Measurements from ENCODE around the gene TTI1.

The TTI1 gene

GRCh38 chr20:37937686-37938085, 95.6 kb downstream of the TTI1 start:
- H3K36me3 ChIP-seq (ENCODE audit: control insufficient read depth, insufficient read depth, low read length) = no peaks in the 10 kb centered on the region
- H3K9me3 ChIP-seq (ENCODE audit: control insufficient read depth, low read length) = no peaks in the 10 kb centered on the region
- WGBS, 2 experiments (ENCODE audit: insufficient coverage in 2 of 2) = 92 to 93% methylated on average over 2 to 3 of the region's 4 CpGs
- no peak overlapping the region for H3K27ac ChIP-seq (ENCODE audit: low read depth, low read length, severe bottlenecking)
- no peak overlapping the region for H3K4me3 ChIP-seq (ENCODE audit: extremely low read depth, insufficient read depth, low read length, poor library complexity, severe bottlenecking)
- H3K4me1 ChIP-seq (ENCODE audit: control insufficient read depth, insufficient read depth, low read length, poor library complexity, severe bottlenecking) = no peaks in the 10 kb centered on the region

- Histone ChIP-seq H3K36me3 (ENCODE audit: control insufficient read depth, insufficient read depth, low read length) (no peaks in the 10 kb centered on the region), H3K4me1 (ENCODE audit: control insufficient read depth, insufficient read depth, low read length, poor library complexity, severe bottlenecking) (no peaks in the 10 kb centered on the region), H3K27ac (ENCODE audit: low read depth, low read length, severe bottlenecking) (no peak overlapping the region), H3K9me3 (ENCODE audit: control insufficient read depth, low read length) (no peaks in the 10 kb centered on the region), H3K4me3 (ENCODE audit: extremely low read depth, insufficient read depth, low read length, poor library complexity, severe bottlenecking) (no peak overlapping the region)
- 93 to 95% methylated on average over 6 to 8 of the region's 8 CpGs for WGBS, 2 experiments (ENCODE audit: insufficient coverage in 2 of 2)
These were observed 96.8 kb downstream of the TTI1 start for GRCh38 chr20:37936451-37936850.

DNA sequence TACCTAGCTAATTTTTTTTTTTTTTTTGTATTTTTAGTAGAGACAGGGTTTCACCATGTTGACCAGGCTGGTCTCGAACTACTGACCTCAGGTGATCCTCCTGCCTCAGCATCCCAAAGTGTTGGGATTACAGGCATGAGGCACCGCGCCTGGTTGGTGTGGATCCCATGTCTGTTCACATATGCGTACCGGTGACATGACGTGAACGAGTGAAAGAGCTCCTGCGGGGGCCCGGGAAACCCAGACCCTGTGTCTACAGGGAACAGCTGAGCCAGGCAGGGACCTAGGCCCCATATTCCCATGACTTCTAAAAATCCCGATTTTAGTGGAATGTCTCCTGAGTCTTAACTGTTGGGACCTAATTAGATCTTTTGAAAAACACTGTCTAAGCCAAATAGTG, 97.2 kb downstream of the TTI1 start:
- H3K27ac ChIP-seq (ENCODE audit: low read depth, low read length, severe bottlenecking) = no peak overlapping the region
- H3K4me1 ChIP-seq (ENCODE audit: control insufficient read depth, insufficient read depth, low read length, poor library complexity, severe bottlenecking) = no peaks in the 10 kb centered on the region
- no peaks in the 10 kb centered on the region for H3K9me3 ChIP-seq (ENCODE audit: control insufficient read depth, low read length)
- H3K4me3 ChIP-seq (ENCODE audit: extremely low read depth, insufficient read depth, low read length, poor library complexity, severe bottlenecking) = no peak overlapping the region
- no peaks in the 10 kb centered on the region for H3K36me3 ChIP-seq (ENCODE audit: control insufficient read depth, insufficient read depth, low read length)
- 98% methylated on average over 8 to 10 of the region's 10 CpGs for WGBS, 2 experiments (ENCODE audit: insufficient coverage in 2 of 2)

- 73 to 79% methylated on average over 7 of the region's 7 CpGs for WGBS, 2 experiments (ENCODE audit: insufficient coverage in 2 of 2)
- no peak overlapping the region for H3K4me3 ChIP-seq (ENCODE audit: extremely low read depth, insufficient read depth, low read length, poor library complexity, severe bottlenecking)
- no peaks in the 10 kb centered on the region for H3K4me1 ChIP-seq (ENCODE audit: control insufficient read depth, insufficient read depth, low read length, poor library complexity, severe bottlenecking)
- H3K9me3 ChIP-seq (ENCODE audit: control insufficient read depth, low read length) = no peaks in the 10 kb centered on the region
- no peaks in the 10 kb centered on the region for H3K36me3 ChIP-seq (ENCODE audit: control insufficient read depth, insufficient read depth, low read length)
- no peak overlapping the region for H3K27ac ChIP-seq (ENCODE audit: low read depth, low read length, severe bottlenecking)
These were observed 97.8 kb downstream of the TTI1 start for GRCh38 chr20:37935435-37935834.

GRCh38 chr20:37934634-37935375, 98.5 kb downstream of the TTI1 start:
- no peaks in the 10 kb centered on the region for H3K4me1 ChIP-seq (ENCODE audit: control insufficient read depth, insufficient read depth, low read length, poor library complexity, severe bottlenecking)

GRCh38 chr20:37933786-37934633, 99.2 kb downstream of the TTI1 start:
- 89 to 94% methylated on average over 10 of the region's 15 CpGs for WGBS, 2 experiments (ENCODE audit: insufficient coverage in 2 of 2)
- Histone ChIP-seq H3K4me3 (ENCODE audit: extremely low read depth, insufficient read depth, low read length, poor library complexity, severe bottlenecking) (no peak overlapping the region), H3K9me3 (ENCODE audit: control insufficient read depth, low read length) (no peaks in the 10 kb centered on the region), H3K27ac (ENCODE audit: low read depth, low read length, severe bottlenecking) (no peak overlapping the region), H3K4me1 (ENCODE audit: control insufficient read depth, insufficient read depth, low read length, poor library complexity, severe bottlenecking) (no peaks in the 10 kb centered on the region), H3K36me3 (ENCODE audit: control insufficient read depth, insufficient read depth, low read length) (no peaks in the 10 kb centered on the region)

More at GRCh38 chr20:37934634-37935375, 98.5 kb downstream of the TTI1 start:
- Histone ChIP-seq H3K4me3 (ENCODE audit: extremely low read depth, insufficient read depth, low read length, poor library complexity, severe bottlenecking) (no peak overlapping the region), H3K27ac (ENCODE audit: low read depth, low read length, severe bottlenecking) (no peak overlapping the region), H3K9me3 (ENCODE audit: control insufficient read depth, low read length) (no peaks in the 10 kb centered on the region), H3K36me3 (ENCODE audit: control insufficient read depth, insufficient read depth, low read length) (no peaks in the 10 kb centered on the region)
- 89% methylated on average over 10 to 11 of the region's 14 CpGs for WGBS, 2 experiments (ENCODE audit: insufficient coverage in 2 of 2)

Measured in mesodermal cell (in vitro differentiated cells).